ENCODE results near the gene VWCE.

The VWCE gene, protein sequence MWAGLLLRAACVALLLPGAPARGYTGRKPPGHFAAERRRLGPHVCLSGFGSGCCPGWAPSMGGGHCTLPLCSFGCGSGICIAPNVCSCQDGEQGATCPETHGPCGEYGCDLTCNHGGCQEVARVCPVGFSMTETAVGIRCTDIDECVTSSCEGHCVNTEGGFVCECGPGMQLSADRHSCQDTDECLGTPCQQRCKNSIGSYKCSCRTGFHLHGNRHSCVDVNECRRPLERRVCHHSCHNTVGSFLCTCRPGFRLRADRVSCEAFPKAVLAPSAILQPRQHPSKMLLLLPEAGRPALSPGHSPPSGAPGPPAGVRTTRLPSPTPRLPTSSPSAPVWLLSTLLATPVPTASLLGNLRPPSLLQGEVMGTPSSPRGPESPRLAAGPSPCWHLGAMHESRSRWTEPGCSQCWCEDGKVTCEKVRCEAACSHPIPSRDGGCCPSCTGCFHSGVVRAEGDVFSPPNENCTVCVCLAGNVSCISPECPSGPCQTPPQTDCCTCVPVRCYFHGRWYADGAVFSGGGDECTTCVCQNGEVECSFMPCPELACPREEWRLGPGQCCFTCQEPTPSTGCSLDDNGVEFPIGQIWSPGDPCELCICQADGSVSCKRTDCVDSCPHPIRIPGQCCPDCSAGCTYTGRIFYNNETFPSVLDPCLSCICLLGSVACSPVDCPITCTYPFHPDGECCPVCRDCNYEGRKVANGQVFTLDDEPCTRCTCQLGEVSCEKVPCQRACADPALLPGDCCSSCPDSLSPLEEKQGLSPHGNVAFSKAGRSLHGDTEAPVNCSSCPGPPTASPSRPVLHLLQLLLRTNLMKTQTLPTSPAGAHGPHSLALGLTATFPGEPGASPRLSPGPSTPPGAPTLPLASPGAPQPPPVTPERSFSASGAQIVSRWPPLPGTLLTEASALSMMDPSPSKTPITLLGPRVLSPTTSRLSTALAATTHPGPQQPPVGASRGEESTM

DNA sequence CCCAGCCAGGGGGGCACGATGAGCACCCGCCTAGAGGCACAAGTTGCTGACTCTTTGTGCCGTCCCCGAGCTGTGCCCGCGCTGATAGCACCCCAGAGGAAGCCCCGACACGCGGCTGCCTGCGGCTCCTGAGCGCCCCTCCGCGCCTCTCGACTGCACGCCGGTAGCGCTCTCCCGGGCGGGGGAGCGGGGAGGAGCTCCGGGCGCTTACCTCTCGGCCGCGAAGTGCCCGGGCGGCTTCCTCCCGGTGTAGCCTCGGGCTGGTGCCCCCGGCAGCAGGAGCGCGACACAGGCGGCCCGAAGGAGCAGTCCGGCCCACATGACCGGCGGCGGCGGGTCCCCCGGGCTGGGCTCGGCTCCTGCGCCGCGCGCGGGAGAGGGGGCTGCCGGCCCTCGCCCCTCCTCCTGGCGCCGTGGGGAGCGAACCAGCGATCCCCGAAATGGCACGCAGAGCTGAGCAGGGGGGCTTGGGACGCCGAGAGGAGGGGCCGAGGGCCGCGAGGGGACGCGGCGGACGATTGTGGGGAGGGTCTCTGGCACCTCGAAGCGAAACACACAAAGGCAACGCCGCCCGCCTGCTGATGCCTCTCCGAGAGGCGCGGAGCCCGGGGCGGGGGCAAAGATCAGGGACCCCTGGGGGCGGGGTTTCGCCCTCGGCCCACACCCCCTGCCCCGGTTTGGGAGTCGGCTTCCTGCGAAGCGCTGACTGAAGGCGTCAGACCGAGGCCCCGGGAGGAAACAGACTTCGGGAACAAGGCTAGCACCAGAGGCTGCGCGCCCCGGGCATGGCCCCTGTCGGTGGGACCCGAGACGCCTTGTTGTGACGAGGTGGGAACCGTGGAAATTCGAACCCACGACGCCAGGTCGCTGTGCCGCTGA, at the start of gene VWCE:
Gene VWCE, minus strand, starts transcription at position 600 of the 879 bp plus-strand sequence. Its CDS starts 279 bp downstream, at position 321.
- peak; percentile 54 to 59 for DNase-seq (ENCODE audit: low read depth in 2 of 2)

DNA sequence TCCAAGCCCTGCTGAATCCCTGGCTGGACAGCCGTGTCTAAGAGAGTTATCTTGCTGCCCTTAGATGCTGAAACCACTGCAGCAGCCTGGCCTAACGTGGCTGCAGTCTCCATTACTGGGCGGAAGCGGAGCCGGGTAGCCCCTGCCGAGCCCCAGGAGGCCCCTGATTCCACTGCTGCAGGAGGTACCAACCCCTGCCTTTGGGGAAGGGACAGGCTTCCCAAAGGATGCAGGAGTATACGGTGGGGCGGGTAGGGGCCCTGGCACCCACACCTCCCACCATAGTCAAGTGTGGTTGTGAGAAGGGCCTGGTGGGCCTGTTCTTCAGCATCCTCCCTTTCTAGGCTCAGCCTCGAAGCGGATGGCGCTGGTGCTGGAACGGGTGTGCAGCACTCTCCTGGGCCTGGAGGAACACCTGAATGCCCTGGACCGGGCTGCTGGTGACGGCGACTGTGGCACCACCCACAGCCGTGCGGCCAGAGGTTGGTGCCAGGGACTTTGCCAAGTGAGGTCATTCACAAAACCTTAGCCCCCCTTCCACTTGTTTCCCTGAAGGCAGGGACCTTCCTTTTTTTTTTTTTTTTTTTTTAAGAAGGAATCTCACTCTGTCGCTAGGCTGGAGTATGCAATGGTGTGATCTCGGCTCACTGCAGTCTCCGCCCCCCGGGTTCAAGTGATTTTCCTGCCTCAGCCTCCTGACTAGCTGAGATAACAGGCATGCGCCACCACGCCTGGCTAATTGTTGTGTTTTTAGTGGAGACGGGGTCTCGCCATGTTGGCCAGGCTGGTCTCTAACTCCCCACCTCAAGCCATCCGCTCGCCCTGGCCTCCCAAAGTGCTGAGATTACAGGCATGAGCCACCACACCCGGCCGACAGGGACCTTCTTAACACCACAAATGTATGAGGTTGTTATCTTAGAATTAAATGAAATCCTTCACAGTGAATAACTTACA, 49.0 kb upstream of the VWCE start:
- no peak for DNase-seq (ENCODE audit: low read depth in 2 of 2)

DNA sequence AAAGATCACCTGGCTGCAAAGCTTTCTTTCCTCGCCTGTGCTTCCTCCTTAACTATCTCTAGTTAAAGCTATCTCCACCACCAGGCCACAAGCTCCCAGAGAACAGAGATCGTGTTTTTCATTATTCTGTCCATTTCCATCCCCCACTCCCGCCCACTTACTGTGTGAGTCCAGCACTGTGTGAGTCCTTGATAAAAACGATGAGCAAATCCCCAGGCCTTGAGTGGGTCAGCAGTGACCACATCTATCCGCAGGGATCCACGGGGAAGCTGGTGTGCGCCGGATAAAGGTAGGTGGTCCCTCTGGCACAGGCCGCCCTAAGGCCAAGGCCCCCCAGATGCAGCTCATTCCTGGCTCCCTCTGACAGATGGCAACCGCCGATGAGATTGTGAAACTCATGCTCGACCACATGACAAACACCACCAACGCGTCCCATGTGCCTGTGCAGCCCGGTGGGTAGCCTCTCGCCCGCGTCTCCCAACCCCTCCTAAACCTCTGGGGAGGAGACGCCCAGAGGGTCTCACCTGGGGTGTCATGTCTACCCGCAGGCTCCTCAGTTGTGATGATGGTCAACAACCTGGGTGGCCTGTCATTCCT, 47.2 kb upstream of the VWCE start:
- DNase-seq (ENCODE audit: low read depth in 2 of 2) = no peak

DNA sequence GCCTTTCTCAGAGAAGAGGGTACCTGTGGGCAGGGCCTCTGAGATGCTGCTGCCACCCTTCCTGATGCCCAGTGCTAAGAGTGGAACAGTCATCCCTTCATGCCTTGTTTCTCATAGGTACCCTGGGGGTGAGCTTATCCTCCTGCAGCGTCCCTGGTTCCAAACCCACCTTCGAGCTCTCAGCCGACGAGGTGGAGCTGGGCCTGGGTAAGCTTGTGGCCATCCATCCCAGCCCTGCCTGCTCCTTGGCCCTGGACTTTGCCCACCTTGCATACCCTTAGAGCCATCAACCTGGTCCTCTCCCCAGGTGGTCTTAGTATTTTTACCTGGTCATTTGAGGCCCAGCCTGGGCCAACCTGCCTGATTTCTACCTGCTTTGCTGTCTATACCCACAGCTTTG, 46.6 kb upstream of the VWCE start:
- DNase-seq (ENCODE audit: low read depth in 2 of 2) = no peak

DNA sequence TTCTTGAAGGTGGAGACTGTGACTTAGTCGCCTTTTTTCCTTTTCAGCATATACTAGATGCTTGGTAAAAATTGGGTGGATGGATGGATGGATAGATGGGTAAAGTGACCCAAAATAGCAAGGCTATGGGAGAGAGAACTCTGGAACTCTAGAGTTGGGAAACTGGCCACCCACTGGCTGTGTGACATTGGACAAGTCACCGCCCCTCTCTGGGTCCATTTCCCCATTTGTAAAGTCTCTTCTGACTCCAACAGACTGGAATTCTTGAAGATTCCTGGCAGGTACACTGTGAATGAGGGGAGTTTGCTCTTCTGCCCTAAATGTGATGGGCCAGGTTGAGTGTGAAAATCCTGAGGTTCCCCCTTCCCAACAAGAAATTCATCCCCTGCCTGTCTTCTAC, 45.9 kb upstream of the VWCE start:
- DNase-seq (ENCODE audit: low read depth in 2 of 2) = no peak

DNA sequence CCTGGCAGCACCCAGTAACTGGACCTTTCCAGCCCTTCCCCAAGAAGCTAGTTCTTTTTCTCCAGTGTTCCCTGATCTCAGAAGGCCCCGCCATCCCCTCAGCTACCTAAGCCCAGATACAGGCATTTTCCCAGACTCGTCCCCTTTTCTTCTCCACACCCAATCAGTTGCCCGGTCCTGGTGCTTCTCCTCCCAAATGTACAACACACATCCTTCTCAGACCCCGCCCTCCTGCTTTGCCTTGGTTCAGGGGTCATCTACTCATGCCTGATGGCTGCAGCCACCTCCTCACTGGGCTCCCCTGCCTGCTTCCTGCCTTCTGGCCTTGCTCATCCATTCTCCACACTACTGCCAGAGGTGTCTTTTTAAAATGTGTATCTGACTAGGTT, 44.4 kb upstream of the VWCE start:
- no peak for DNase-seq (ENCODE audit: low read depth in 2 of 2)

DNA sequence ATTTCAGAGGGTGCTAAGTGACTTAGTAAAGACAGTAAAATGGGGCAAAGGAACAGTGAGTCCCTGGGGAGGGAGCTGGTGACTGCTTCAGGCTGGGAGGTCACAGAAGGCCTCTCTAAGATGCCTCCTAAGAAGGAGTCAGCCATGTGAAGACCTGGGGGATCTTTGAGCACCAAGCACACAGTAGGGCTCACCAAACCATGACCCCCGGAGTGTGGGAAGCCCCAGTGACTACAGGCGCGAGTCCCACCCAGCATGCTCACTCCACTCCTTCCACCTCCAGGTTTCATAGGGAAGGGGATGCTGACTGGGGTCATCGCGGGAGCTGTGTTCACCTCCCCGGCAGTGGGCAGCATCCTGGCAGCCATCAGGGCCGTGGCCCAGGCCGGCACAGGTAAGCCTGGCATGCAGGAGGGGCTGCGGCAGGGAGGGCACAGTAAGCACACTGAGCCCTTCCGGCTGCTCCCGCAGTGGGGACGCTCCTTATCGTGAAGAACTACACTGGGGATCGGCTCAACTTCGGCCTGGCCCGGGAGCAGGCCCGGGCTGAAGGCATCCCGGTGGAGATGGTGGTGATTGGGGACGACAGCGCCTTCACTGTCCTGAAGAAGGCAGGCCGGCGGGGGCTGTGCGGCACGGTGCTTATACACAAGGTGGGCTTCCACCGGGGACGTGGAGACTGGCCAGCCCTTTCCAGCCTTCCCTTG, 43.8 kb upstream of the VWCE start:
- DNase-seq (ENCODE audit: low read depth in 2 of 2) = no peak

DNA sequence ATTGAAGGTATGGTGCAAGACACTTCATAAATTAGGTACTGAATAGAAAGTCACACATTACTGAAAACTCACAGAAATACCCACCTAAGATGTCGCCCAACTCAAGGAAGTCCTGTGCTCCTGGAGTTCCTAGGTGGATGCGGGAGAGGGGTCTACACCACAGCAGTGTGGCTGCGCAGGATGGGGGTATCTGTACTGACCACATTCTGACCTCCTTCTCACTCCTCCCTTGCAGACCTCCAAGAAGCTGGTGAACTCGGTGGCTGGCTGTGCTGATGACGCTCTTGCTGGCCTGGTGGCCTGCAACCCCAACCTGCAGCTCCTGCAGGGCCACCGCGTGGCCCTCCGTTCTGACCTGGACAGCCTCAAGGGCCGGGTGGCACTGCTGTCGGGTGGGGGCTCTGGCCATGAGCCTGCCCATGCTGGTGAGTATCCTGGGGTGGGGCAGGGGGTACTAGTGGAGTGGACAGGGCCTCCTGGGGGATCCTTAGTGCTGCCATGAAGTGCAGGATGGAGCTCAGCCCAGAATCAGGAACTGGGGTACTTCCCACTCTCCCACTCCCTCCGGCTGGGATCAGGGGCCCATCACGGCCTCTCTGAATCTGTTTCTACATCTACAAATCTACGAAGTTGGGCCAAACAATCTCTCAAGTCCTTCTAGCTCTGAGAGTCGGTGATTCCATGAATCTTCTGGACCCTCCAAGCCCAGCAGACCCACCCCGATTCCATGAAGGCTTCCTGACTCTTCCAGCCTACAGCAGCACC, 42.8 kb upstream of the VWCE start:
- no peak for DNase-seq (ENCODE audit: low read depth in 2 of 2)

DNA sequence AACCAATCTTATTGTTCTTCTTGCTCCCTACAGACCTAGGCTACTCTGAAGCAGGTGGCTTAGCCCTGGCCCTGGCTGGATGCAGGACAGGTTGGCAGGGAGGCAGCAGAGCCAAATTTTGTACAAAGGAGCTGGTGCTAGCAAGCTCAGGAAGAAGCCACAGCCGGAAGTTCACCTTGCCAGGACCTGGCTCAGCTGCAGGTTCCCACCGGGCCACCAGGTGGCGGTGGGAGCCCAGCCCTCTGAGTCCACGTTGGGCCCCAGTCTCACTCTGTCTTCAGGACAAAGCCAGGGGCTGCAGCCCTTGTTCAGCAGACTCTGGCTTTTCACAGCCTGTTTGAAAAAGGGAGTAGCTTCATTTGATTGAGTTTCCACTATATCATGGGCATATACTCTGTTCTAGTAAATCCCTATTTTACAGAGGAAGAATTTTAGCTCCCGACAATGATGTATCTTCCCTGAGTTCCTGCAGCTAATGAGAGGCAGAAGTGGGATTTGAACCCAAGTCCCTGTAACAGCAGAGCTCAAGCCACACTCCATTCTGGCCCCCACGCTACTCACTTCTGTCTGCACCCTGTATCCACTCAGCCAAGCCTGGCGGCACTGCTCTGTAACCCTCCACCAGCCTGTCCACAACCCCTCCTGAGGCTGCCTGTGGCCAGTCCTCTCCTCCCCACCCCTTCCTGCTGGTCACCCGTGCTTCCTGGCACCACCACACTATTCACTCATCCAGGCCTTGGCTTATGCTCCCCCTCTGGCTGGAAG, 41.2 kb upstream of the VWCE start:
- peak; percentile 46 to 60 for DNase-seq (ENCODE audit: low read depth in 2 of 2)

DNA sequence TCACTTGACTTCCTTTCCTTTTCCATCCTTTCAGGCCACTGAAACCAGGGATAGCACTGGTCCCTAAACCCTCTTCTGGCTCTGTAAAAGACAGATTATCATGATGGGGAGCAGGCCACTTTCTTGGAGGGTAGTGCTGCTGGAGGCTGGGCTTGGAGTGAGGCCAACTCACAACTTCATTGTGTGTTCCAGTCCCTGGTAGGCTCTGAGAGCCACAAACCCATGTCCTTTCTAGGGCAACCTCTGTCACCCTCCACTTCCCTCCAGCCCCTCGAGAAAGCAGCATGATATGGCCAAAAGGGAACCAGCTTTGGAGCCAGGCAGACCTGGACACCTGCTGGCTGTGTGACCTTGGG, 40.2 kb upstream of the VWCE start:
- DNase-seq (ENCODE audit: low read depth in 2 of 2) = no peak

DNA sequence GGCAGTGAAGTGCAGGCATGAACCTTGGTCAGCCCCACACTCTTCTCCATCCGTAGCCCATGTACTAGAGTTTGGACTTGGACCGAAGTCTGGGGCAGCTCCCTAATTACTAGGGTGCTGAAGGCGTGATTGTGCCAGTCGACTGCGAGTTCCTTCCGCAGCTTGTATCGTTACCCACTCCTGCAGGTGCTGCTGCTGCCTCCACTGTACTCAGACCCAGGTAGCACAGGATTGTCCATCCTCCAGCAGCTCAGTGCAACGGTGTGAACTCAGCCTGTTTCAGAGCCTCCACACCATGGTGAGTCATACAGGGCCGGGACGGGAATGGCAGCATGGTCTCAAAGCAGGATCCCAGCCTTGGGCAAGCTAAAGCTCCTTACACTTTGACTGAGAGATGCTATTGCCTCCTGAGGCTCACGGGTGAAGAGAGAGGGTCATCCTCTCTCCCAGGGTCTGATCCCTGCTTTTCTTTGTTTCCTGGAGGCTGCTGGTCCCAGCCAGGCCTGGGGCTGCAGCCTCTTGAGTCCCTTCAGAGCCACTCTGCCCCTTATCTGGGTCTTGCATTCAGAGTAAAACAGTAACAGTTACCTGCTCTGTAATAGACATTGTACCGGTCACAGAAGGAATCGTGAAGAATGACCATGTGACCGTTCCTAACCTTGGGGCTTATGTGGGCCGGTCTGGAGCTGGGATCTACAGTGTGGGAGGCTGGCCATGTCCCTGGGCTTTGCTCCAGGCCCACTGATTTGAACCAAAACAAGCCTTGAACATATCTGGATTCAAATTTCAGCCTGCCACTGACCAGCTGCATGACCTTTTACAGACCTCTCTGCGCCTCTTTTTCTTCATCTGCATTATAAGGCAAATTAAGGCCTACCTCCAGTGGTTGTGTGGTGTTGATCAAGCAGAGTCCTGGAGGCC, 39.6 kb upstream of the VWCE start:
- no peak for DNase-seq (ENCODE audit: low read depth in 2 of 2)

DNA sequence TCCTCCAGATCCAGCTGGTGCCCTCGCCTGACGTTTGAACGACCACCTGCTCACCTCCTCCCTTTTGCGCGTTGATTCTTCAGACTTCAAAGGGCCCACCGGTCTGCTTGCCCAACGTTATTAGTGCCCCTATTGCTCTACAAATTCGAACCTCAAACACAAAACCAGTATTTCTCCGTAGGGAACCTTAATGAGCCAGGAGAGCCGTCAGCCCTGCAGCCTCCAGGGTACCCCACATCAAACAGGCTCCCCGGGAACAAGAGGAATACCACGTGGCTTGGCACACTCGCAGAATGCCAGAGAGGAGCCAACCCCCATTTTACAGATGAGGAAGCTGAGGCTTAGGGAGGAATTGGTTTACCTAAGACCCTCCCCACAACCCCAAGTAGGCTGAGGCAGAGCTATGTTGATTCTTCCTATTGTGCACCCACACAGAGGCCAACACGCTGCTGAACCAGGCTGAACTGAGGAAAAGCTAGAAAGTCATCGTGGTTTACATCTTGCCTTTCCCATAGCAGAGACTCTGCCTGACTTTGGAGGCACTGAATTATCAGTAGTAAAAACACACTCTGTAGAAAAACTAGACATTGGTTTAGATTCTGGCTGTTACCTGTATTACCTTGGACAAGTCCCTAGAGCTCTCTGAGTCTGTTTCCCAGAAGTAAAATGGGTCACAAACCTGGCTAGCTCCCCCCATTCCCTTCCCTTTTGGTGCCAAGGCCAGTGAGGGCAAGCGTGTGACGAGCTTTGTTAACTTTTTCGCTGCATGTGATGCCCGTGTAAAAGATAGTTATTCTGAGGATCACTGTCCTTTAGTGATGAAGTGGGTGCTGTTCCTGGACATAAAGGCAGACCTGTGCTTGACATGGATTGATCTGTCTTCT, 38.7 kb upstream of the VWCE start:
- peak in 1 of 2 donors; percentile 2 for DNase-seq (ENCODE audit: low read depth in 2 of 2)

DNA sequence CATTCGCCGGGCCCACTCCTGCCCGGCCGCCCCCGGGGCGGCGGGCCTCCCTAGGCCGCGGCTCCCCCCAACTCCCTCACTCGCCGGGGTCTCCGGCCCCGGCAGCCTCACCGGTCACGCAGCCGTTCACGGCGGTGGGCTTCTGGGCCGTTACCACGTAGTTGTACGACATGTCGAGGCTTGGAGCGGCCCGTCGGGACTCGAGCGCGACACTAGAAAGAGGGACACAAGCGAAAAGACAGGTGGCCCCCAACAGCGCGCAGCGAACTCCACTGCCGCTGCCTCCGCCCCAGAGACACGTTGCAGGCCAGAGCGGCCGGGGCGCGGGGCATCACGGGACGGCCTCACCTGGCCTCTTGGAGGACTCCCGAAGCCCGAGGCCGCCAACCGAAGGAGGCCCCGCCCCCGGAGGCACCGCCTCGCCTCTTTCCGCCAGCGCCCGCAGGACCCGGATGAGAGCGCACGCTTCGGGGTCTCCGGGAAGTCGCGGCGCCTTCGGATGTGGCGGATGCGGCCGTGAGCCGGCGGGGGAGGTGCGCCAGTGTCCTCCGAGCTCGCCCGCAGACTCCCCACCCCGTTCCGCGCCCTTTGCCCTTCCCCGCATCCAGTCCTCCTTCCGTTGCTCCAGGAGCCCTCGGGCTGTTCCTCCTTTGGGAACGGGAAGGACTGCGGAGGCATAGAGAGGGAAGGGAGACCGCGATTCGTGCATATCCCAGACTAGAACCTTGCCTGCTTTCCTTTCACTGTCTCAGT, 37.9 kb upstream of the VWCE start, which contains the start of the genes DDB1 and TKFC:
Gene DDB1, minus strand, starts transcription at position 309 of the 753 bp plus-strand sequence. Its CDS starts 137 bp downstream, at position 172.
Gene TKFC, plus strand, starts transcription at position 432 of the 753 bp plus-strand sequence. CDS start 1,501 bp downstream, outside the sequence.
- peak; percentile 93 to 94 for DNase-seq (ENCODE audit: low read depth in 2 of 2)

DNA sequence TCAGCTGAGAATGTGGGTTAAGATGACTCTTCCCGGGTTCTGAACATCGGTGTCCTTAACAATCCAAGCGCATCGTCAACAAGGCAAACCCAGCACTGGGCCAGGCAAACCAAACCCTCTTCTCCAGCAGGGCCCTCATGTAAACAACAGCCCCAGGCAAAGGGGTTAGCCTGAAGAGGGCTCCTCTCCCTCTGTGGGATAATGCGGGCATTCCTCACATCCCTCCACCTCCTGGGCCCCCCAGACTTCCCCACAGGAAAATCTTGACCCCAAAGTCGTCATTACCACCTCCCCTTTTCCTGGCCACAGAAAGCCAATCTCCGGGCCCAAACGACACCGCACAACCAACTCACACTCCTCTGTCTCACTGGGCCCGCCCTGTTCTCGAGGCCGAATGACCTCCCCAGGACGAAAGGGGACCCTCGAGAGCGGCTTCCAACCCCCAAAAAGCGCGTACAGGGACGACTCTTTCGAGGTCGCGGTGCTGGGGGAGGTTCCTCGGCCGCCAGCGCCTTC, 37.2 kb upstream of the VWCE start:
- no peak for DNase-seq (ENCODE audit: low read depth in 2 of 2)

DNA sequence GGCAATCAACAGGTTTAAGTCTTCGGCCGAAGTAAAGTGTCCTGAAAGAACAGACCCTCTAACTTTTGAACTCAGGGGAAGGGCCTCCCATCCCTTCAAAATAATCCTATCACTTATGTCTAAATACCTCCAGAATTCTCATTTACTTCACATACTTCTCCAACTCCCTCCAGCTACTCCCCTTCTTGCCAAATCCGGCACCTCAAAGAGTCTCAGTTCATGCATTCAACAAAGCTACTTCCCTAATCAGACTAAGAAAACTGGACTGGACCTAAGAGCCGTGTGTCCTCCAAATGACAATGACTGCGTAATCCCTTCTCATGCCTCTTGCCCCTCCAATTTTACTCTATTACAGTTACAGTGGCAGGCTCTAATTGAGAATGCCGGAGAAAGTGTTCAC, 36.5 kb upstream of the VWCE start:
- DNase-seq (ENCODE audit: low read depth in 2 of 2) = no peak
